Raji (cell line): ENCODE data around the gene ATP6V0E1.

Experiments
- POLR2A ChIP-seq: IDR thresholded peaks from 2 replicates; pipeline ENCODE4 v1.6.1; 2011; ENCODE audit warnings: low read depth, low read length, control low read depth; ENCODE audit not compliant: insufficient read depth

Gene ATP6V0E1

GRCh38 chr5:172979778-172980177 lies 3.8 kb upstream of the ATP6V0E1 start:
- TF ChIP-seq POLR2A: no peak

- no peak for TF ChIP-seq POLR2A
These were observed 1.6 kb upstream of the ATP6V0E1 start for GRCh38 chr5:172981931-172982330.

GRCh38 chr5:172984244-172984953 lies 828 bp downstream of the ATP6V0E1 start:
- TF ChIP-seq POLR2A: no peak

- no peak for TF ChIP-seq POLR2A
These were observed 2.0 kb downstream of the ATP6V0E1 start for GRCh38 chr5:172985596-172985995.

- TF ChIP-seq POLR2A: no peak
These were observed 4.7 kb downstream of the ATP6V0E1 start for GRCh38 chr5:172988276-172988675.

- TF ChIP-seq POLR2A: no peak
These were observed 7.2 kb downstream of the ATP6V0E1 start for GRCh38 chr5:172990776-172991175.

GRCh38 chr5:172994405-172994804 lies 10.8 kb downstream of the ATP6V0E1 start:
- TF ChIP-seq POLR2A: no peak

GRCh38 chr5:172999372-172999973 lies 15.9 kb downstream of the ATP6V0E1 start:
- TF ChIP-seq POLR2A: no peak

GRCh38 chr5:172999974-173000373 lies 16.4 kb downstream of the ATP6V0E1 start:
- no peak for TF ChIP-seq POLR2A

GRCh38 chr5:173001229-173001841 lies 17.8 kb downstream of the ATP6V0E1 start:
- TF ChIP-seq POLR2A: no peak

- no peak for TF ChIP-seq POLR2A
These were observed 19.8 kb downstream of the ATP6V0E1 start for GRCh38 chr5:173003360-173003759.

GRCh38 chr5:173004013-173004412 lies 20.4 kb downstream of the ATP6V0E1 start:
- TF ChIP-seq POLR2A: no peak

GRCh38 chr5:173004447-173004846 lies 20.9 kb downstream of the ATP6V0E1 start:
- no peak for TF ChIP-seq POLR2A

- TF ChIP-seq POLR2A: no peak
These were observed 26.4 kb downstream of the ATP6V0E1 start for GRCh38 chr5:173010021-173010420.

- no peak for TF ChIP-seq POLR2A
These were observed 27.2 kb downstream of the ATP6V0E1 start for GRCh38 chr5:173010547-173011464.
